HG03060 (cell line): ENCODE measurements around the gene PHOX2A.
"Not testable (repeated sequence)": the region's sequence is repeated elsewhere in the genome, so short reads cannot be mapped to it uniquely, and the experiment has no call there.

Source experiments
- ATAC-seq: cut with Tn5 transposase; IDR thresholded peaks from one replicate; pipeline ENCODE4 v1.9.1; 2021; ENCODE audit warnings: low read depth, moderate number of reproducible peaks; ENCODE audit not compliant: unreplicated experiment

PHOX2A gene

GRCh38 chr11:72244060-72244360, at the start of gene PHOX2A:
Gene PHOX2A, minus strand, starts transcription at chr11:72244176. Its CDS starts 172 bp downstream, at chr11:72244004.
- no peak for ATAC-seq

- ATAC-seq: no peak
These were observed 49.4 kb upstream of the PHOX2A start for GRCh38 chr11:72293391-72293790.

- ATAC-seq: no peak
These were observed 48.3 kb upstream of the PHOX2A start for GRCh38 chr11:72292106-72292785.

GRCh38 chr11:72290741-72291140, 46.8 kb upstream of the PHOX2A start:
- ATAC-seq: not testable (repeated sequence)

- no peak for ATAC-seq
These were observed 43.3 kb upstream of the PHOX2A start for GRCh38 chr11:72287293-72287692.

- ATAC-seq: no peak
These were observed 40.0 kb upstream of the PHOX2A start for GRCh38 chr11:72283947-72284346.

GRCh38 chr11:72280726-72281315, 36.8 kb upstream of the PHOX2A start:
- ATAC-seq: no peak

- no peak for ATAC-seq
These were observed 36.1 kb upstream of the PHOX2A start for GRCh38 chr11:72280037-72280436.

GRCh38 chr11:72278905-72279304, 34.9 kb upstream of the PHOX2A start:
- no peak for ATAC-seq

- ATAC-seq: no peak
These were observed 30.5 kb upstream of the PHOX2A start for GRCh38 chr11:72274435-72274834.

GRCh38 chr11:72271980-72272379, 28.0 kb upstream of the PHOX2A start:
- ATAC-seq: no peak

GRCh38 chr11:72267956-72268617, 24.1 kb upstream of the PHOX2A start:
- ATAC-seq: no peak

GRCh38 chr11:72266960-72267359, 23.0 kb upstream of the PHOX2A start:
- ATAC-seq: not testable (repeated sequence)

- no peak for ATAC-seq
These were observed 22.0 kb upstream of the PHOX2A start for GRCh38 chr11:72265951-72266350.

- ATAC-seq: no peak
These were observed 19.4 kb upstream of the PHOX2A start for GRCh38 chr11:72263361-72263760.

- no peak for ATAC-seq
These were observed 16.6 kb upstream of the PHOX2A start for GRCh38 chr11:72260574-72260973.

- ATAC-seq: no peak
These were observed 15.5 kb upstream of the PHOX2A start for GRCh38 chr11:72259490-72259889.

- no peak for ATAC-seq
These were observed 13.6 kb upstream of the PHOX2A start for GRCh38 chr11:72257570-72257969.

GRCh38 chr11:72254299-72254993, 10.5 kb upstream of the PHOX2A start:
- ATAC-seq: no peak

GRCh38 chr11:72253392-72253791, 9.4 kb upstream of the PHOX2A start:
- ATAC-seq: no peak

GRCh38 chr11:72251614-72252013, 7.6 kb upstream of the PHOX2A start:
- no peak for ATAC-seq
